Liver (tissue), 9 donors: ENCODE results near the gene ATP2B2. TPM values are rescaled to one million over a fixed set of nuclear protein-coding genes. Genes with fewer than 3 reads are reported as not detected.

Experiments used
- DNase-seq: peaks from one replicate; pipeline ENCODE4 v3.0.0-alpha.2; 2017; ENCODE audit warnings: low spot score
- H3K27ac ChIP-seq, 2 donors: one replicate each; pipeline ENCODE4 v1.7.0; 2013; ENCODE audit warnings: inconsistent platforms in 2 of 2, low read length in 2 of 2, control low read depth in 1 of 2, low read depth in 1 of 2, mild to moderate bottlenecking in 1 of 2
- H3K27me3 ChIP-seq, 4 donors: one replicate each; pipeline versions ENCODE4 v1.6.1 to v1.7.0; 2013; ENCODE audit warnings: low read length in 3 of 4, inconsistent platforms in 1 of 4, mild to moderate bottlenecking in 1 of 4, moderate library complexity in 1 of 4; ENCODE audit not compliant: control insufficient read depth in 4 of 4, insufficient read depth in 4 of 4
- H3K36me3 ChIP-seq, 4 donors: one replicate each; pipeline versions ENCODE4 v1.6.1 to v1.7.0; 2013; ENCODE audit warnings: low read length in 3 of 4, mild to moderate bottlenecking in 3 of 4, low read depth in 1 of 4, moderate library complexity in 1 of 4; ENCODE audit not compliant: control insufficient read depth in 4 of 4, insufficient read depth in 3 of 4
- H3K4me1 ChIP-seq, 4 donors: one replicate each; pipeline versions ENCODE4 v1.6.1 to v1.7.0; 2013; ENCODE audit warnings: low read length in 3 of 4, mild to moderate bottlenecking in 3 of 4, moderate library complexity in 1 of 4; ENCODE audit not compliant: control insufficient read depth in 4 of 4, insufficient read depth in 4 of 4
- H3K4me3 ChIP-seq, 3 donors: one replicate each; pipeline versions ENCODE4 v1.6.1 to v1.7.0; 2013; ENCODE audit warnings: low read length in 3 of 3, control low read depth in 1 of 3, low read depth in 1 of 3, mild to moderate bottlenecking in 1 of 3
- H3K9ac ChIP-seq, 2 donors: one replicate each; pipeline ENCODE4 v1.7.0; 2013; ENCODE audit warnings: low read length in 2 of 2, mild to moderate bottlenecking in 2 of 2, moderate library complexity in 2 of 2, control low read depth in 1 of 2, low read depth in 1 of 2
- H3K9me3 ChIP-seq, 4 donors: one replicate each; pipeline versions ENCODE4 v1.6.1 to v1.7.0; 2013; ENCODE audit warnings: low read length in 3 of 4; ENCODE audit not compliant: control insufficient read depth in 4 of 4
- EGR1 ChIP-seq, 2 donors: IDR thresholded peaks; 2 replicates each; pipeline ENCODE4 v1.6.1; 2016 to 2018; ENCODE audit warnings: antibody characterized with exemption in 2 of 2, low read depth in 2 of 2
- FOXA1 ChIP-seq: IDR thresholded peaks from 2 replicates; pipeline ENCODE4 v1.6.1; 2016; ENCODE audit warnings: antibody characterized with exemption
- FOXA2 ChIP-seq: IDR thresholded peaks from 2 replicates; pipeline ENCODE4 v1.6.1; 2016; ENCODE audit warnings: antibody characterized with exemption
- GABPA ChIP-seq, 2 donors: IDR thresholded peaks in 1 of 2; conservative IDR thresholded peaks in 1 of 2; 2 replicates each; pipeline ENCODE4 v1.6.1; 2016; ENCODE audit warnings: antibody characterized with exemption in 2 of 2, mild to moderate bottlenecking in 1 of 2, moderate library complexity in 1 of 2
- HNF4A ChIP-seq, 2 donors: conservative IDR thresholded peaks; 2 replicates each; pipeline ENCODE4 v1.6.1; 2016; ENCODE audit warnings: antibody characterized with exemption in 2 of 2, mild to moderate bottlenecking in 2 of 2
- HNF4G ChIP-seq: IDR thresholded peaks from 2 replicates; pipeline ENCODE4 v1.6.1; 2016; ENCODE audit warnings: antibody characterized with exemption
- JUND ChIP-seq, 2 donors: IDR thresholded peaks; 2 replicates each; pipeline ENCODE4 v1.6.1; 2016; ENCODE audit warnings: antibody characterized with exemption in 2 of 2
- NR2F2 ChIP-seq: IDR thresholded peaks from 2 replicates; pipeline ENCODE4 v1.6.1; 2016; ENCODE audit warnings: antibody characterized with exemption
- RXRA ChIP-seq, 2 donors: IDR thresholded peaks; 2 replicates each; pipeline ENCODE4 v1.6.1; 2017 to 2018; ENCODE audit warnings: antibody characterized with exemption in 2 of 2, mild to moderate bottlenecking in 1 of 2
- SP1 ChIP-seq: IDR thresholded peaks from 2 replicates; pipeline ENCODE4 v1.6.1; 2018; ENCODE audit warnings: antibody characterized with exemption, mild to moderate bottlenecking
- TAF1 ChIP-seq: conservative IDR thresholded peaks from 2 replicates; pipeline ENCODE4 v1.6.1; 2016; ENCODE audit warnings: antibody characterized with exemption, mild to moderate bottlenecking
- YY1 ChIP-seq: IDR thresholded peaks from 2 replicates; pipeline ENCODE4 v1.6.1; 2016; ENCODE audit warnings: antibody characterized with exemption, mild to moderate bottlenecking
- ZBTB33 ChIP-seq: IDR thresholded peaks from 2 replicates; pipeline ENCODE4 v1.6.1; 2016; ENCODE audit warnings: antibody characterized with exemption
- WGBS: extraction: QIAGEN DNeasy Blood & Tissue Kit; methylation state at CpG from one replicate; pipeline ENCODE4 v1.1.7; 2013; 5-methylcytosine and 5-hydroxymethylcytosine counted together
- polyA plus RNA-seq, 2 donors: library from polyadenylated mRNA; stranded (reverse) in 1 of 2; unstranded in 1 of 2; fragments of 200-250 nt in 1 of 2; fragments of >200 nt in 1 of 2; fragmentation: Nextera tagmentation in 1 of 2; extraction: Ambion mirVana in 1 of 2; gene quantifications; one replicate each; pipeline versions ENCODE4 v1.2.1 to v1.2.3, GENCODE V29; 2013 to 2015
- total RNA-seq, 2 donors: library from RNA; depleted of rRNA; stranded (reverse); fragments of >200 nt; gene quantifications; one replicate each; pipeline ENCODE4 v1.2.3, GENCODE V29; 2014
- TF ChIP-seq, protein P1 (sequence below): IDR thresholded peaks from 2 replicates; pipeline ENCODE4 v1.6.1; 2016; ENCODE audit warnings: antibody characterized with exemption
- TF ChIP-seq, protein P2 (sequence below): IDR thresholded peaks from 2 replicates; pipeline ENCODE4 v1.6.1; 2016; ENCODE audit warnings: antibody characterized with exemption
- TF ChIP-seq, protein P3 (sequence below): IDR thresholded peaks from 2 replicates; pipeline ENCODE4 v1.6.1; 2016; ENCODE audit warnings: antibody characterized with exemption, mild to moderate bottlenecking
- donor health status: healthy.
- donor health status: healthy.
- donor health status: healthy.
- donor health status: healthy.
- donor health status: healthy.

Gene ATP2B2
- total and polyA plus RNA-seq, 4 donors, result 10.4 to 27.8 (median 20.7) TPM

GRCh38 chr3:10303105-10303504 lies 202.3 kb downstream of the ATP2B2 start:
- TF ChIP-seq, protein P1, sequence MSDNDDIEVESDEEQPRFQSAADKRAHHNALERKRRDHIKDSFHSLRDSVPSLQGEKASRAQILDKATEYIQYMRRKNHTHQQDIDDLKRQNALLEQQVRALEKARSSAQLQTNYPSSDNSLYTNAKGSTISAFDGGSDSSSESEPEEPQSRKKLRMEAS, result no peak
- TF ChIP-seq ZBTB33 (no peak), SP1 (no peak), YY1 (no peak), GABPA (IDR thresholded peaks at IDR 0.05 in 1 of 2, conservative IDR thresholded peaks at IDR 0.05 in 1 of 2) (no peak), RXRA (IDR thresholded peaks at IDR 0.05) (no peak), TAF1 (no peak), FOXA1 (no peak)
- Histone ChIP-seq H3K4me1 (no peaks in the 10 kb centered on the region), H3K27me3 (no peaks in the 10 kb centered on the region), H3K36me3 (peaks cover 11 to 70% (median 60%) of the 10 kb centered on the region in 4 donors), H3K4me3 (no peak overlapping the region), H3K27ac (no peak overlapping the region), H3K9me3 (no peaks in the 10 kb centered on the region), H3K9ac (no peak overlapping the region)
- 93% methylated on average over 9 of the region's 9 CpGs for WGBS
- DNase-seq, result no peak

DNA sequence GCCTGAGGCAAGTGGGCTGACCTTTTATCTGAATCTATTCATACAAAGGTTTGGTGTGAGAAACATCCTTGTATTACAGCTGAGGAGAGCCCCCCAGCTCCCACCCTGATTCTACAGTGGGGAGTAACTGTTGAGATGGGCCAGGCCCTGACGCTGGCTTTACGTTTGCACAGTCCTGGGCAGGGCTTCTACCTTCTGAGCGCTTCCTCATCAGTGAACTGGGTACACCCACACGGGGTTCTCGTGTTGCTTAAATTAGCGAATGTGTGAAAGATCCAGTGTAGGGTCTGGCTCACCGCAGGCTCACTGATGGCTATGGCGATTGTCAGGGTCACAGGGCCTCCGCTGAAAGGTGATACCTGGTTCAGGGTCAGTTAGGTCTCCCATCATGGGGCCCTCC lies 205.3 kb downstream of the ATP2B2 start:
- WGBS, result 87% methylated on average over 9 of the region's 9 CpGs
- H3K36me3 ChIP-seq, result peaks cover 11 to 53% (median 43%) of the 10 kb centered on the region in 4 donors
- no peak overlapping the region for H3K27ac ChIP-seq
- no peak for DNase-seq
- TF ChIP-seq HNF4G (no peak), FOXA1 (no peak), SP1 (no peak), TAF1 (no peak), YY1 (no peak)
- TF ChIP-seq, protein P1, result no peak
- H3K4me1 ChIP-seq, result peaks cover 0 to 9% (median under 1%) of the 10 kb centered on the region in 4 donors
- no peaks in the 10 kb centered on the region for H3K27me3 ChIP-seq
- H3K9ac ChIP-seq, result no peak overlapping the region
- no peak overlapping the region for H3K4me3 ChIP-seq
- no peaks in the 10 kb centered on the region for H3K9me3 ChIP-seq

GRCh38 chr3:10299679-10300078 lies 205.7 kb downstream of the ATP2B2 start:
- Histone ChIP-seq H3K4me1 (peaks cover 0 to 9% (median under 1%) of the 10 kb centered on the region in 4 donors), H3K27me3 (no peaks in the 10 kb centered on the region), H3K9me3 (no peaks in the 10 kb centered on the region), H3K36me3 (peaks cover 11 to 49% (median 39%) of the 10 kb centered on the region in 4 donors), H3K9ac (no peak overlapping the region), H3K27ac (no peak overlapping the region), H3K4me3 (no peak overlapping the region)
- 85% methylated on average over 6 of the region's 6 CpGs for WGBS
- DNase-seq, result no peak
- no peak for TF ChIP-seq NR2F2
- no peak for TF ChIP-seq HNF4A (conservative IDR thresholded peaks at IDR 0.05)
- TF ChIP-seq, protein P2, sequence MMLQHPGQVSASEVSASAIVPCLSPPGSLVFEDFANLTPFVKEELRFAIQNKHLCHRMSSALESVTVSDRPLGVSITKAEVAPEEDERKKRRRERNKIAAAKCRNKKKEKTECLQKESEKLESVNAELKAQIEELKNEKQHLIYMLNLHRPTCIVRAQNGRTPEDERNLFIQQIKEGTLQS, result no peak
- TF ChIP-seq FOXA1, result no peak
- no peak for TF ChIP-seq EGR1 (IDR thresholded peaks at IDR 0.05; ENCODE audit: low read depth in 2 of 2)
- TF ChIP-seq TAF1, result no peak
- no peak for TF ChIP-seq FOXA2
- TF ChIP-seq, protein P3, sequence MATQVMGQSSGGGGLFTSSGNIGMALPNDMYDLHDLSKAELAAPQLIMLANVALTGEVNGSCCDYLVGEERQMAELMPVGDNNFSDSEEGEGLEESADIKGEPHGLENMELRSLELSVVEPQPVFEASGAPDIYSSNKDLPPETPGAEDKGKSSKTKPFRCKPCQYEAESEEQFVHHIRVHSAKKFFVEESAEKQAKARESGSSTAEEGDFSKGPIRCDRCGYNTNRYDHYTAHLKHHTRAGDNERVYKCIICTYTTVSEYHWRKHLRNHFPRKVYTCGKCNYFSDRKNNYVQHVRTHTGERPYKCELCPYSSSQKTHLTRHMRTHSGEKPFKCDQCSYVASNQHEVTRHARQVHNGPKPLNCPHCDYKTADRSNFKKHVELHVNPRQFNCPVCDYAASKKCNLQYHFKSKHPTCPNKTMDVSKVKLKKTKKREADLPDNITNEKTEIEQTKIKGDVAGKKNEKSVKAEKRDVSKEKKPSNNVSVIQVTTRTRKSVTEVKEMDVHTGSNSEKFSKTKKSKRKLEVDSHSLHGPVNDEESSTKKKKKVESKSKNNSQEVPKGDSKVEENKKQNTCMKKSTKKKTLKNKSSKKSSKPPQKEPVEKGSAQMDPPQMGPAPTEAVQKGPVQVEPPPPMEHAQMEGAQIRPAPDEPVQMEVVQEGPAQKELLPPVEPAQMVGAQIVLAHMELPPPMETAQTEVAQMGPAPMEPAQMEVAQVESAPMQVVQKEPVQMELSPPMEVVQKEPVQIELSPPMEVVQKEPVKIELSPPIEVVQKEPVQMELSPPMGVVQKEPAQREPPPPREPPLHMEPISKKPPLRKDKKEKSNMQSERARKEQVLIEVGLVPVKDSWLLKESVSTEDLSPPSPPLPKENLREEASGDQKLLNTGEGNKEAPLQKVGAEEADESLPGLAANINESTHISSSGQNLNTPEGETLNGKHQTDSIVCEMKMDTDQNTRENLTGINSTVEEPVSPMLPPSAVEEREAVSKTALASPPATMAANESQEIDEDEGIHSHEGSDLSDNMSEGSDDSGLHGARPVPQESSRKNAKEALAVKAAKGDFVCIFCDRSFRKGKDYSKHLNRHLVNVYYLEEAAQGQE, result no peak
- no peak for TF ChIP-seq JUND (IDR thresholded peaks at IDR 0.05)
- no peak for TF ChIP-seq GABPA (IDR thresholded peaks at IDR 0.05 in 1 of 2, conservative IDR thresholded peaks at IDR 0.05 in 1 of 2)
- TF ChIP-seq YY1, result no peak
- TF ChIP-seq ZBTB33, result no peak
